ENCODE data around the gene CHCHD3.

GRCh38 chr7:132765861-132766260, 316.0 kb downstream of the CHCHD3 start:
- TF ChIP-seq, protein P1, sequence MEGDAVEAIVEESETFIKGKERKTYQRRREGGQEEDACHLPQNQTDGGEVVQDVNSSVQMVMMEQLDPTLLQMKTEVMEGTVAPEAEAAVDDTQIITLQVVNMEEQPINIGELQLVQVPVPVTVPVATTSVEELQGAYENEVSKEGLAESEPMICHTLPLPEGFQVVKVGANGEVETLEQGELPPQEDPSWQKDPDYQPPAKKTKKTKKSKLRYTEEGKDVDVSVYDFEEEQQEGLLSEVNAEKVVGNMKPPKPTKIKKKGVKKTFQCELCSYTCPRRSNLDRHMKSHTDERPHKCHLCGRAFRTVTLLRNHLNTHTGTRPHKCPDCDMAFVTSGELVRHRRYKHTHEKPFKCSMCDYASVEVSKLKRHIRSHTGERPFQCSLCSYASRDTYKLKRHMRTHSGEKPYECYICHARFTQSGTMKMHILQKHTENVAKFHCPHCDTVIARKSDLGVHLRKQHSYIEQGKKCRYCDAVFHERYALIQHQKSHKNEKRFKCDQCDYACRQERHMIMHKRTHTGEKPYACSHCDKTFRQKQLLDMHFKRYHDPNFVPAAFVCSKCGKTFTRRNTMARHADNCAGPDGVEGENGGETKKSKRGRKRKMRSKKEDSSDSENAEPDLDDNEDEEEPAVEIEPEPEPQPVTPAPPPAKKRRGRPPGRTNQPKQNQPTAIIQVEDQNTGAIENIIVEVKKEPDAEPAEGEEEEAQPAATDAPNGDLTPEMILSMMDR (IDR thresholded peaks at IDR 0.05) = no peak
- TF ChIP-seq POLR2AphosphoS5 (IDR thresholded peaks at IDR 0.05) (no peak), POLR2A (IDR thresholded peaks at IDR 0.05) (no peak), EP300 (IDR thresholded peaks at IDR 0.05) (no peak)
